Renal pelvis (tissue), 4 donors: Measurements from ENCODE around the gene FAM117B. TPM values are rescaled to one million over a fixed set of nuclear protein-coding genes. Genes with fewer than 3 reads are reported as not detected.

Experiments
- DNase-seq: peaks from one replicate; pipeline ENCODE4 v3.0.0-alpha.2; 2013
- polyA plus RNA-seq, 3 donors: library from polyadenylated mRNA; unstranded; fragments of 120-200 nt; gene quantifications; one replicate each; pipeline ENCODE4 v1.2.1, GENCODE V29; 2013; ENCODE audit not compliant: insufficient read length in 3 of 3

FAM117B gene
- polyA plus RNA-seq, 3 donors = 22.7 to 30.4 (median 29.4) TPM

- DNase-seq = peak; percentile 47
Measured at GRCh38 chr2:202807431-202808138, 172.8 kb downstream of the FAM117B start.

DNA sequence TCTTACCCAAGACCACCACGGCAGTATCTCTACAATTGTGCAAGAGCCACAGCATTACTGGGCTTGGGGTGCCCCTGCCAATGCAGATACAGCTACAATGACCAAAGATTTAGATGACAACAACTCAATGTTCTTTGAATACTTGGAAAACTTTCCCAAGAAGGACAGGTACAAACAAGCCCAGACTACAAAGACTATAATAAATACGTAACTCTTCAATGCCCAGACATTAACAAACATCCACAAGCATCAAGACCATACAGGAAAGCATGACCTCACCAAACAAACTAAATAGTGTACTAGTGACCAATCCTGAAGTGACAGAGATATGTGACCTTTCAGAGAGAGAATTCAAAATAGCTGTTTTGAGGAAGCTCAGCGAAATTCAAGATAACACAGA is 174.0 kb downstream of the FAM117B start:
- no peak for DNase-seq

DNA sequence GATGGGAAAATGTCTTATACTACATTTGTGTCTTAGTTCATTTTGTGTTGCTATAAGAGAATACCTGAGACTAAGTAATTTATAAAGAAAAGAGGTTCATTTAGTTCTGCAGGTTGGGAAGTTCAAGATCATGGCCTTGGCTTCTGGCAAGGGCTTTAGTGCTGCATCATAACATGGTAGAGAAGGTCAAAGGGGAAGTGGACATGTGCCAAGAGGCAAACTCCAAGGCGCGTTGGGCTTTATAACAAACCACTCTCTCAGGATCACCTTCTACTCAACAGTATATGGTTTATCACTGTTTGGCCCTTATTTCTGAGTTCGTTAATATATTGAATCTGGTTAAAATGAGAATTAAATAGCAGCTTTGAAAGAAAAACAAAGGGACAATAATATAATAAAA is 178.6 kb downstream of the FAM117B start:
- no peak for DNase-seq

DNA sequence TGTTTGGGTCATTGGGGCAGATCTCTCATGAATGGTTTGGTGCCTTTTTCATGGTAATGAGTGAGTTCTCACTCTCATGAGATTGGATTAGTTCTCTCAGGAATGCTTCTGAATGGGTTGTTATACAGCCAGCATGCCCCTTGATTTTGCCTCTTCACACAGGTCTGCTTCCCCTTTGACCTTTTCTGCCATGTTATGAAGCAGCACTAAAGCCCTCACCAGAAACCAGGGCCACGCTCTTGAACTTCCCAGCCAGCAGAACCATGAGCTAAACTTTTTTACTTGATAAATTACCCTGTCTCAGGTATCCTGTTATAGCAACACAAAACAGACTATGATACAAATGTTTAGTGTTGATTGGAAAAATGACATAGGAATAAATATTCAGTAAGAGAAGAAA is 179.5 kb downstream of the FAM117B start:
- DNase-seq = no peak

DNA sequence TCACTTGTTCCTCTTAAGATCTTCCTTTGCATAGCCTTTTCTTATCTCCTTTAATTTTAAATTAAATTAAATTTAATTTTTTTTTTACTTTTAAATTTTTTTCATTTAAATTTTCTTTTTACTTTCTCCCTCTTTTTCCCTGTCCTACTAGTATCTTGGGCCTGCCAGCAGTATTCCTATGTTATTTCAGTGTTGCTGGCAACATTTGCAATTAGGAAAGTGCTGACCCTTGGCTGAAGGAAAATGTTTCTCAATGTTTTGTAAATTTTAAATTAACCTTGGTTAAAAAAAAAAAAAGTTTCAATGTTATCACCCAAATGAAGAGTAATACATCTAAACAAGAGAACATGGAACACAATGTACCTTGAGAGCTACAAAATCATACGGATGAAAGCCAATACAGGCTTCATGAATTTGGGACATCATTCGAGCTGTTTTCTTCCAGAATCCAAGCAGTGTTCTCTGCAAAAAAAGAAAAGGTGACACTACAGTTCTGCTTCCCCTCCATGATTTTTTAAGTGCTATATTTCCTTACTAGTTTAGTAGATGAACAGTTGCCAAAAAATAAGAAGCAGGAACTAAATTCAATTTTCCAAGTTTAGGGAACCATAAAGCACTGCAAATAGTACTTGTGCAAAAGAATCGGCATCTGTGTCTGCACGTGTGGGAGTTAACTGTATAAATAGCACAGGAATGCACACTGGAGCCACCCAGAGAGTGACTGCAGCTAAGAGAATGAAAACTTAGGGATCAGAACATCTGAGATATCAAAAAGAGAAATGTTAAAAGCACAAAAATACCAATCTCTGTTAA is 181.0 kb downstream of the FAM117B start:
- peak; percentile 62 for DNase-seq

GRCh38 chr2:202817771-202818170 is 183.0 kb downstream of the FAM117B start:
- no peak for DNase-seq

GRCh38 chr2:202818321-202818720 is 183.6 kb downstream of the FAM117B start:
- DNase-seq = no peak

Other genes starting within 250 kb of the FAM117B start
- gene ICA1L, start 236.8 kb downstream of the FAM117B start, polyA plus RNA-seq = 10 to 100 TPM; 10.8 to 21.1 (median 18.3) TPM